SHP77 treated with DMSO at 0.1 percent for 48 hours (cell line): ENCODE data around the gene RALGPS1.

Experiments
- DNase-seq: peaks from one replicate; lab custom pipeline; 2025; lab: John Stamatoyannopoulos, UW

The RALGPS1 gene, protein sequence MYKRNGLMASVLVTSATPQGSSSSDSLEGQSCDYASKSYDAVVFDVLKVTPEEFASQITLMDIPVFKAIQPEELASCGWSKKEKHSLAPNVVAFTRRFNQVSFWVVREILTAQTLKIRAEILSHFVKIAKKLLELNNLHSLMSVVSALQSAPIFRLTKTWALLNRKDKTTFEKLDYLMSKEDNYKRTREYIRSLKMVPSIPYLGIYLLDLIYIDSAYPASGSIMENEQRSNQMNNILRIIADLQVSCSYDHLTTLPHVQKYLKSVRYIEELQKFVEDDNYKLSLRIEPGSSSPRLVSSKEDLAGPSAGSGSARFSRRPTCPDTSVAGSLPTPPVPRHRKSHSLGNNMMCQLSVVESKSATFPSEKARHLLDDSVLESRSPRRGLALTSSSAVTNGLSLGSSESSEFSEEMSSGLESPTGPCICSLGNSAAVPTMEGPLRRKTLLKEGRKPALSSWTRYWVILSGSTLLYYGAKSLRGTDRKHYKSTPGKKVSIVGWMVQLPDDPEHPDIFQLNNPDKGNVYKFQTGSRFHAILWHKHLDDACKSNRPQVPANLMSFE

DNA sequence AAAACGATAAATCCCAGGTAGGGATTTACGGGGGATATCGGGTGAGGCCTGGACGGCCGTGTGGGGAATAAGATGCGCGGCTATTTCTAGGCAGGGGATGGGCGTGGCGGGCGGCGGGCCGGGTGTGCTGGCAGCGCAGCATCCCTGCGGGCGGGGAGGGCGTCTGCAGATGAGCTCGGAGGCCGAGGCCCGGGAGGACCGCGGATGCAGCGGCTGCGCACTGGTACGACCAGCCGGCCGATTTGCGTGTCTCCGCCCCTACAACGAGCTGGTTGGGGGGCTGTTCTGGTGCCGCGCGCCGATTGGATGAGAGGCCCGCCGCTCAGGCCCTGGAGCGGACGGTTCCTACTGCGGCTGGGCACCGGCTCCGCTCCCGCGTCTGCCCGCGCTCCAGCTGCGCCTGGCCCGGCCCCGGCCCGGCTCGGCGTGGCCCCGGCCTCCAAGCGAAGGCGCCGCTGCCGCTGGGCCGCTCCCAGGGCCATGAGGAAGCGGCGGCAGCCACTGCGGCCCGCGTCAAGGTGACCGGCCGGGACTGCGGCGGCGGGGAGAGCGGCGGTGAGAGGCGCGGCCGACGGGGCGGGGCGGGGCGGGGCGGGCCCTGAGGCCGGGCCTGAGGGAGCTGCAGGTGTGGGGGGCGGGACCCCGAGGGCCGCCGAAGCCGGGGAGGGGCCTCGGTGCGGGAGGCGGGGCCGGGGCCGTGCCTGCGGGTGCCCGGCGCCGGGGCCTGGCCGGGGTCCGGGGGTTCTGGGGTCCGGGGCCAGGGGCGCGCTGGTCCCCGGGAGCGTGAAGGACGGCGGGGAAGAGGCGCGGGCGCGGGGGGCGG is at the start of gene RALGPS1:
RALGPS1 (plus strand) TSS at position 325 of the 823 bp plus-strand sequence. CDS start 47,508 bp downstream, outside the sequence.
- DNase-seq: peak; percentile 84

DNA sequence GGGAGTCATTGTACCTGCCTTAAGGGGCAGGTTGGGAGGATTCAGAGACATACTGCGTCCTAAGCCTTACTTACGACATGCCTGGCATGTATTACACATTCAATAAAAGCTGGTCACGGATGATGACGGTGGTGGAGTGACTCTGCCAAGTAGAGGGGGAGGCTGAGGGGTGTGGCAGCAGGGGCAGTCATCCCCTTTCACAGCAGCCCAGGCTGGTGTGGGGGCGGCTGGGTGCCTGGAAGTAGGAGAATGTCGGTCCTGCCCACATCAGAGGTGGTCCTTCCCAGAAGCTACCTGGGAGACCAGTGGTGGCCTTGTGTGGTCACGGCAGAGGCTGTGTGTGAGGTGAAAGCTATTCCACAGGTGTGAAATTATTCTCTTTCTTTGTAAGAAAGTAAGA is 45.2 kb upstream of the RALGPS1 start:
- no peak for DNase-seq

DNA sequence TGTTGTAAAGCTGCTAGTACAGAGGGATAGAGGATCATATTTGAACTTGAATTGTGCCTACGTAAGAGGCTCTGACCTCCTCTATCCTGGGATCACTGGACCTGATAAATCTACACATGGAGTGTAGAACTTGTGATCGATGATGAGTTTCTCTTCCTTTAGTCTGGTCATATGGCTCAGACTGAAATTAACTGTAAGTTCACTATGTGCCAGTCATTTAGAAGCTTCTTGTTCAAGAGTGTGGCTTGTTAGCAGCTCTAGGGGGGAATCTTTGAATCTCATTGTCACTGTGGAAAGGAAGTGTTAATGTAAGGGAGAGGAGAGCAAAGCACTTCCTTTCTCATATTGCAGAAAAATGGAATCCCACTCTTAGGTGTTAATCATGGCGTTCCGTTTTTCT is 42.1 kb upstream of the RALGPS1 start:
- no peak for DNase-seq

DNA sequence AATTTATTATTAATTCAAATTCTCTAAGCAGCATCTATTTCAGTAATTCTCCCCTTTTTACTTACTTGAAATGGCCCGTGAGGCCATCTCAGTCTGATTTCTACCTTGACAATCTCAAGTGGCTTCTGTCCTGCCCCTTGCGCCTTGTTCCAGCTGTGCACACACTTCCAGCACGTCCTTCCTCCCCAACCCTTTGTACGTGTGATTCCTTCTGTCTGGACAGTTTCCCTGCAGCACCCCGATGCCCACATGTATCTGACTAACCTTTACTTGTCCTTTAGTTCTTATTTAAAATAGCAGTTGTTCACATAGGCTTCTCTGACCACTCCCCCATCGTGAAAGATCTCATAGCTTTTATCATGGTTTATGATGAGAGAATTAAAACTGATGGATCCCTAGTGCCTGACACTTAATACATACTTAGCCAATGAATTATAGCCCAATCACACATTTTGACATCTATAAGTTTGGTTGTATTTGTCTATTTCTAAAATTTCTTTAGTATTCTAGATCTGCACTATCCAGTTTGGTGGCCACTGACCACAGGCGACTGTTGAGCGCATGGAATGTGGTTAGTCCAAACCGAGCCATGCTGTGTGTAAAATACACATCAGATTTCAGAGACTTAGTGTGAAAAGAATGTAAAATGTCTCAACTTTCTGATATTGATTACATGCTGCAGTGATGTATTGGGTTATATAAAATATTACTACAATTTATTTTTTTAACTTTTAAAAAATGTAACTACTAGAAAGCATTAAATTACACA is 39.9 kb upstream of the RALGPS1 start:
- no peak for DNase-seq

DNA sequence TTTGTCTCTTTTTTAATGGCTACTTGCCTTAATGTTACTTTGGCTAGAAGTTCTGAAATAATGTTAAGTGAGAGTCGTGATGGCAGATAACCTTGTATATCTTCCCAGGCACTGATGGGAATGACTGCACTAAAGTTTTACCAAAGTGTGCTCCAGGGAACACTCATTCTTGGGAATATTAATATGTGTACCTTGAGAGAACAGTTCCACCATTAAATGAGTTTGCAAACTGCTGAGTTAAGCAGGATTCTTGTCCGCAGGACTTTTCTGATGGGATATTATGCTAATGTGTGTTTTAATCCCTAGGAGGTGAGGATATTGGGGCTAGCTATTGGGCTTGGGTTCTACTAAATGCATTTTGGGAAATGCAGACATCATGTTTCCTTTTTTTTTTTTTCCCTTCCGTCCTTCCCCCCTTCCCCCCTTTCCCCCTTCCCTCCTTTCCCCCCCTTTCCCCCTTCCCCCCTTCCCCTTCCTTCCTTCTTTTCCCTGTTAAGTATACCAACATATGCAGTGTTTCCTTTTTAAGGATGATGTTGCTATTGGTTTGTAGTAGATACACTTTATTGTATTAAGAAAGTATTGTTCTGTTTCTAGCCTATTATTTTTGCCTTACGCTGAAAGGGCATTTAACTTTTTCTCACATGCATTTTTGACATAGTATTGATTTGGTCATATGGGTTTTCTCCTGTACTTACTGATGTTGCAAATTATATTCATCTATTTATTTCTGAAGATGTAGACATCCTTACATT is 38.6 kb upstream of the RALGPS1 start:
- no peak for DNase-seq

DNA sequence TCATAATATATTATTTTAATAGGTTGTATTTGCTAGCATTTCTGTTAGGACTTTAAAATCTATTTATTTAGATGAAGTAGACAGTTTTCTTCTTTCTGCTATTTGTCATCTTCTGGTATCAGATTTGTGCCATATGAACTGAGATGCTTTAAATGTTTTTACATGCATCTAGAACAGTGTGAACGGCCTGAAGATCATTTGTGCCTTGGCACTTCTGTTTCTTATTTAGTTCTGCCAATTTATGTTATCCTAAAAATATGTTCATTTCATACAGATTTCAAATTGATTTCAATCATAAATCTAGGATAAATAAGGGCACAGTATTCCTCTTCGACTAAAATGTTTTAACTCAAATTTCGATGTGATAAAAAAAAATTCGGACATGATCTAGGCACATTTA is 38.1 kb upstream of the RALGPS1 start:
- no peak for DNase-seq

DNA sequence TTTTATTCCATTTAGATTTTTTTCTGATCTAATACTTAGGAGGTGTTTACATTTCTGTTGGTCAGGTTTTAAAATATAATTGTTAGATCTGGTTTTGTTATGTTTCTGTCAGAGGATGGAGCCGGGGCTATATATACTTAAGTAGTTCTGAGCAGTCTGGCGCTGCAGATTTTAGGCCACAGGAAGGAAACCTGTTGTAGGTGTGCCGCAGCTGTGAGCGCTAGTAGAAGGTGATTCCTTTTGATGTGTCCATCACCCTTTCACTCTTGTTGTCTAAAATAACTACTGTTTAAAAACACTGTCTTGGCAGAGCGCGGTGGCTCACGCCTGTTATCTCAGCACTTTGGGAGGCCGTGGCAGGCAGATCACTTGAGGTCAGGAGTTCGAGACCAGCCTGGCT is 37.2 kb upstream of the RALGPS1 start:
- no peak for DNase-seq

DNA sequence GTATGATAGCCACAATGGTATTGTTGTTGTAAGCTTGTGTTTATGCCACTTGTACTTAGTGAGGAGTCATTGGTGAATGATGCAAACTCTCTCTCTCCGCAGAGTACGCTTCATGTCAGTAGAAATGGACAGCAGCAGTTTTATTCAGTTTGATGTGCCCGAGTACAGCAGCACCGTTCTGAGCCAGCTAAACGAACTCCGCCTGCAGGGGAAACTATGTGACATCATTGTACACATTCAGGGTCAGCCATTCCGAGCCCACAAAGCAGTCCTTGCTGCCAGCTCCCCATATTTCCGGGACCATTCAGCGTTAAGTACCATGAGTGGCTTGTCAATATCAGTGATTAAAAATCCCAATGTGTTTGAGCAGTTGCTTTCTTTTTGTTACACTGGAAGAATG is 35.3 kb upstream of the RALGPS1 start:
- no peak for DNase-seq

DNA sequence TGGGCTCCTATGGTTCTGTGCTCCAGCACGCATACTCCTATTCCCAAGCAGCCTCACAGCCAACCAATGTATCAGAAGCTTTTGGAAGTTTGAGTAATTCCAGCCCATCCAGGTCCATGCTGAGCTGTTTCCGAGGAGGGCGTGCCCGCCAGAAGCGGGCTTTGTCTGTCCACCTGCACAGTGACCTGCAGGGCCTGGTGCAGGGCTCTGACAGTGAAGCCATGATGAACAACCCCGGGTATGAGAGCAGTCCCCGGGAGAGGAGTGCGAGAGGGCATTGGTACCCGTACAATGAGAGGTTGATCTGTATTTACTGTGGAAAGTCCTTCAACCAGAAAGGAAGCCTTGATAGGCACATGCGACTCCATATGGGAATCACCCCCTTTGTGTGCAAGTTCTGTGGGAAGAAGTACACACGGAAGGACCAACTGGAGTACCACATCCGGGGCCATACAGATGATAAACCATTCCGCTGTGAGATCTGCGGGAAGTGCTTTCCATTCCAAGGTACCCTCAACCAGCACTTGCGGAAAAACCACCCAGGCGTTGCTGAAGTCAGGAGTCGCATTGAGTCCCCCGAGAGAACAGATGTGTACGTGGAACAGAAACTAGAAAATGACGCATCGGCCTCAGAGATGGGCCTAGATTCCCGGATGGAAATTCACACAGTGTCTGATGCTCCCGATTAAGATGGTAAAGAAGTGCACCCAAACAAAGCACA is 34.2 kb upstream of the RALGPS1 start:
- DNase-seq: no peak

DNA sequence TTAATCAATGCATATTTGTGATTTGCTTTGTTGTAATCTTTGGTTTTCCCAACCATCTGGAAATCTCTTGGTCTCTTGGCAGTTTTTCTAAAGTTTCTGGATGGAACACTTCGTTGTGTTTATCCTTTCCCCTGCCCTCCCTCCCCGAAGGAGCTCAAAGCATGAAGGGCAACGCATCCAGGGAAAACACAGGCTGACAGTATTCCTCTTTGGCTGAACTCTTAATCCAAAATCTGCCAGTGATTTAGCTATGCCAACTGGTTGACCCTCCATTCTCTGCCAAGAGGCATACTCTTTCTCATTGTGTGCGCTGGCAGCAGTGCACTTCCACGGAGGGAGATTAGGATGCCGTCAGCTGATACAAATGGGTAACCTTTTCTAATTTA is 33.6 kb upstream of the RALGPS1 start:
- DNase-seq: no peak

DNA sequence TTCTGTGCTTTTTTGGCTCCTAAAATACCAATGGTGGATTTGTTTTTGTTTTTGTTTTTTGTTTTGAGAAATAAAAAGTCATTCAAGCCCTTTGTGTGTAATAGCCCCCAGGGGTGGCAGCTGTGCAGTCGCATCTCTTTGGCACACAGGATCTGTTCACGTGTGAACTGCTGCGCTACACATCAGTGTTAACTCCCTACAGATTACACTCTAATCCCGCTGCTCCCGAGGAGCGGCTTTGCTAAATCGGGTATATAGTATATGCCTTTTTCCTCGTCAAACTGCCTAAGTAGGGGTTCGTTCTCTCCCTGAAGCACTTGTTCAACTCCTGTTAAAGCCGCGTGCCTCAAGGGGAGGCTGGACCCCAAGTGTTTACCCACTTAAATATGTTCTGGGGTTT is 31.8 kb upstream of the RALGPS1 start:
- DNase-seq: no peak

DNA sequence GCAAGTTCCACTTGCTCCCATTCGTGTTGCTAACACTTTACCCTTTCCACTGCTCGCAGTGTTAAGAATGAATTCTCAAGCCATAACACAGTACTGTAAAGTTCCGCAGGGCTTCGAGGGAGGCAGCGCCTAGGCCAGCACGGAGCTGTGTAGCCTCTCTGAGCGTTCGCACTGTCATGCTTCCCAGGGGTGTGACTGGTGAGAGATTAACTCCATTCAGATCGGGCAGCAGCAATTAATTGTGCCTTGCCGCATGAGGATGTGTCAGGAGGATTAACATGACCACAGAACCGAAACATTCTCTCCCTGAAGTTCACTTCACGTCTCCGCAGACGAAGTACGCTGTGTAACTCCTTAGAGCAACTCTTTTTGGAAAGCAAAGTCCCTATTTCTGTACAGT is 30.9 kb upstream of the RALGPS1 start:
- no peak for DNase-seq

DNA sequence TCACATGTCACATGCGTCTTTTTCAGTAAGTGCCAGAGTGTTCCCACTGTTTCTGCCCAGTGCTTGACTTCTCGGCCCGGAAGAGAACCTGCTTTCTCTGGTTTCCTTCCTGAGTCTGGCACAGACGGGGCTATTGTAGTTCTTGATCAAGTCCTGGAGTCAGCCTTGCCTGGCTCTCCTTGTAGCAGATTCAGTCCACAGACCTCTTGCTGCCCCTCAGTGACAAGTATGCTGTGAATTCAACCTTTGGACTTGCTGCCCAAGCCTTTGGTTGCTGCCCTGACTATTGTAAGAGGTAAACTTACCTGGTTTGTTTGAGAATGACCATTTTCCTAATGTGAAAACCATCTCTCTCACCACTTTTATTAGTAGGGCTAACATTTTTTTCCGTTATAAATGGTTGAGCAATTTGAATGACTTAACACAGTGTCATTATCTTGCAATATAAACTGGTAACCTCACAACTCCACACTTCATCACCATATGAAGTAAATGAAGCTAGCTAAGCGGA is 29.4 kb upstream of the RALGPS1 start:
- no peak for DNase-seq

DNA sequence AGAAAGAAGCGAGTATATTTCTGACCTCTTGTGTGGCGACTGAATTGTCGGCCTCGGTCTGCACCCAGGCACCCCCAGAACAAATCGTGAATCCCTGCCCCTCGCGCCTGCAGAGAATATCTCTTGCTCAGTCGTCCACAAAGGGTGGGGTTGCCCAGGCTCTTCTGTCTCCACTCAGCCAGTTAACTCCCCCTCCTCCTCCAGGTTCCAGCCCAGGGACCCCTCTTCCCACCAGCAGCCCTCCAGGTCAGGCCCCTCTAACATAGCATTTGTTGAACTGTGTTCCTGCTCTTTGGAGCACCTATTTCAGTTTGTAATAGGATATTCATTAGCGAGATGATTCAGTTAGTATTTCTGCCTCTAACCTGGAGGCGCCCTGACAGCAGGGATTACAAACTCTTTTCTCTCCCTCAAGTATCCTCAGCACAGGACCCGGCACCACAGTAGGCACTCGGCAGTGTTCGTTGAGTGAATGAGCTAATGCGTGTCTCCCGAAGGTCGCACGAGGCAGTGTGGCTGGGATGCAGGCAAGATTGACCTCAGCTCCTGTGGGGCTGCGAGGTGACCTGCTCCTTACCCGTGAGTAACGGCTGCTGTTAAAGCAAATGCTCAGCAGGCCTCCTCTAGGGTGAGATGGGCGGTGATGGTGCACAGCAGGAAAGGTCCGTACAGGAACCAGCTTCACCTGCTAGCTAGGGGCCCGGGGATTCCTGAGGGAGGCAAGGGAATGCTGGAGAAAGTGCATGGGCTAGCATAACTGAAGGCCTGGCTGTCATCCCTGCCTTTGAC is 28.4 kb upstream of the RALGPS1 start:
- no peak for DNase-seq

DNA sequence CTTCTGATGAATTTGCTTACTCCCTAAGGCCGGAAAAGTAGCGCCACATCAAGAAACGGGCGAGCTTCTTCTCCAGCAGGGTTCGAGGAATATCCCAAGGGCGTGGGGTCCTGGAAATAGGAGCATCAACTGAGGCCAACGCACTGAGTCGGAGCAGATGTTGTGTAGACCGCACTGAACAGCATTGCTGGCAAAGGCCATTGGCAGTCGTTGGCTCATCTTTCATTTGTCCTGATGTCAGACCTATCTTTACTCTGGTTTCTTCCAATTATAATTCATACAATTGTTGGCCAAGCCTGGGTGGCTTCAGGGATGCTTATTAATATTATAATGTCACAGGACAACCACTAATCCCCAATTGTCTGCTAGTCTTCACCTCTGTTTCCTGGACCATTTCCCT is 27.7 kb upstream of the RALGPS1 start:
- DNase-seq: no peak

DNA sequence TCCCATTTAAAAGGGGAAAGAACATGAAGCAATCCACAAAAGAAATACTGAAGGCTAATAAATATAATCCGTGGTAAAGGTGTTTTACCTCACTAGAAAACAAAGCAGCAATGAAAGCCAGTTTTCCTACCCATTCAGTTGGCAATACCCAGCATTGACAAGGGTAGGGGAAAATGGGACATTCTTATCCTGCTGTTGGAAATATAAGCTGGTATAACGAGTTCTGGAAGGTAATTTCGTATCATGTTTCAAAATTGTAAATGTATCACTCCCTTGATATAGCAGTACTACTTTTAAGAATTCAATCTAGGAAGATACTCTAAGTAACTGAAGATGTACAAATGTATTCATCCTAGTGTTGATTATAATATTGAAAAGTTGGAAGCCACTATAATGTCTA is 22.9 kb upstream of the RALGPS1 start:
- no peak for DNase-seq

DNA sequence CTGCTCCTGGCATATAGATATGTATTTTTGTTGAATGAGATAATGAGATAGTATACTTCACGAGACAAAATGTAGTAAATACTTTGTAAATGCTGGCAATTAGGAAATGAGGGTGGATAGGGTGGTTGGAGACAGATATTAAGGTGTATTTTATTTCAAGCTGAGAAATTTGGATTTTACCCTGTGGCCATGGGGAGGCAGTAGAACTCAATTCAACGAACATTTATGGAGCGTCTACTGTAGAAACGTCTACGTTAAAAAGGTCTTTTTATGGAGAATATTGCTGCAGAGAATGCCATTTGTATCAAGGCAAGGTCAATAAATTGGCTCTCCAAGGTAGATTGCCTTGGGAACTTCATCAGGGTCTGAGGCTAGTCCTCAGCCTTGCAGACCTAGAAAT is 21.5 kb upstream of the RALGPS1 start:
- DNase-seq: no peak

DNA sequence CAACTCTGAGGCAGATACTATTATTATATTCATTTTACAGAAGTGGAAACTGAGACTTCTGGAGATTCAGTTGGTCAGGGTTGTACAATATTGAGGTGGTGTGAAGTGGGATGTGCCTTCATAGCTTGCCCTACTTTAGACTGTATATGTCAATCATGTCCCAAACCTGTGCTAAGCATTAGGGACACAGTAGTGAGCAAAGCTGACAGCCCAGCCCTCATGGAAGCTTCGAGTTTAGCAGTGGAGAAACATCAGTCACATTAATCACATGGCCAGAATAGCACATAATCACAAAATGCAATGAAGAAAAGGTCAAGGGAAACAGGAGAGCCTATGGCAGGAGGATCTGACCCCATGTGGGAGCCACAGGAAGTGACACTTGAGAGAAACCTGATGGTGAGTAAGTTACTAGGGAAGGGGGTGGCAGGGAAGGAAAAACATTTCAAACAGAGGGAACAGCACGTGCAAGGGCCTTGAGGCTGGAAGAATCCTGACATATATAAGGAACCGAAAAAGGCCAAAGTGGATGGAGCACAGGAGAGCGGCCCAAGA is 20.5 kb upstream of the RALGPS1 start:
- no peak for DNase-seq

DNA sequence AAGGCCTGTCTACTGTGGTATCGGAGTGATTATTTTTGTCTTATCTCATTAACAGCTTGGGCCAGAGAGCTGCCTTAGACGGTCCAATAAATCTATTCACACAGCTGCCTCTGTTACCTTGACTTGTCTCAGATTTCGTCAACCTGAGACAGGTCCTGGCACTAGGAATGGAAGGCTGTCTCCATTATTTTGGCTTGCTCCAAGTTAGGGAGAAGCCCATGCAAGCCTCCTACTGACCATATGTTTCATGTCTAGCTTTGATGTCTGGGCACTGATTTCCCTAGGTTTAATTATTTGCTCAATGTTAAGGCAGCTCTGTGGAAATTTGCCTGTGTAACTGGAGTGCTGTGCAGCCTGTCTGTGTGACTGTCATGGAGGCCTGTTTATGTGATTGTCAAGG is 12.4 kb upstream of the RALGPS1 start:
- DNase-seq: no peak

DNA sequence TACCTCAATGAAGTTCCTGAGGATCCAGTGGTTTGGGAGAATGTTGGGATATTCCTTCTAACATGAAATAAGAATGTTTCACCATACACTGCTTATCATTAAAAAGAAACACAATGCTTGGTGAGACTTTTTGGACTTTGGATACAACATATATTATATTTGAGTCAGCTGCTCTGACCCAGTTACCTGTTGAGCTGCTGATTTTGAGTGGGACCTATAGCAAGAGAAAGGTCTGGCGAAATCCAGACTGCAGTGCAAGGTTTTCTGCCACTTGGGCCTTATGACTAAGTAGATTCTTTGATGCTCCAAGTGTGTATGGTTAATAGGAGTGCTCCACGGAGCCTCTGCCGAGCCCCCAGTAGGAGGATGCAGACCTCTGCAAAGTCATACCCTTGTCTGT is 10.0 kb upstream of the RALGPS1 start:
- no peak for DNase-seq
